ENCODE results near the gene KNOP1. TPM values are rescaled to one million over a fixed set of nuclear protein-coding genes. Genes with fewer than 3 reads are reported as not detected.

Gene KNOP1
- total RNA-seq, 1 experiment from 2014 or later, result 60.4 TPM

- Histone ChIP-seq H4K20me1 (ENCODE audit: insufficient read depth) (no peaks in the 10 kb centered on the region), H3K27me3 (ENCODE audit: insufficient read depth, low read depth) (no peaks in the 10 kb centered on the region), H3F3A (ENCODE audit: insufficient read depth, low read depth) (peaks cover 31% of the 10 kb centered on the region), H3K79me2 (ENCODE audit: low read depth) (no peaks in the 10 kb centered on the region), H3K36me3 (ENCODE audit: low read depth) (no peaks in the 10 kb centered on the region), H3K4me2 (no peak overlapping the region), H3K27ac (no peak overlapping the region), H3K9me2 (ENCODE audit: insufficient read depth) (no peaks in the 10 kb centered on the region), H2AFZ (no peak overlapping the region), H3K4me3 (no peak overlapping the region), H3K4me1 (replicated peaks; ENCODE audit: insufficient read depth) (peaks cover 34% of the 10 kb centered on the region), H3K9me3 (ENCODE audit: insufficient read depth, low read depth) (no peaks in the 10 kb centered on the region)
- TF ChIP-seq, protein P1, sequence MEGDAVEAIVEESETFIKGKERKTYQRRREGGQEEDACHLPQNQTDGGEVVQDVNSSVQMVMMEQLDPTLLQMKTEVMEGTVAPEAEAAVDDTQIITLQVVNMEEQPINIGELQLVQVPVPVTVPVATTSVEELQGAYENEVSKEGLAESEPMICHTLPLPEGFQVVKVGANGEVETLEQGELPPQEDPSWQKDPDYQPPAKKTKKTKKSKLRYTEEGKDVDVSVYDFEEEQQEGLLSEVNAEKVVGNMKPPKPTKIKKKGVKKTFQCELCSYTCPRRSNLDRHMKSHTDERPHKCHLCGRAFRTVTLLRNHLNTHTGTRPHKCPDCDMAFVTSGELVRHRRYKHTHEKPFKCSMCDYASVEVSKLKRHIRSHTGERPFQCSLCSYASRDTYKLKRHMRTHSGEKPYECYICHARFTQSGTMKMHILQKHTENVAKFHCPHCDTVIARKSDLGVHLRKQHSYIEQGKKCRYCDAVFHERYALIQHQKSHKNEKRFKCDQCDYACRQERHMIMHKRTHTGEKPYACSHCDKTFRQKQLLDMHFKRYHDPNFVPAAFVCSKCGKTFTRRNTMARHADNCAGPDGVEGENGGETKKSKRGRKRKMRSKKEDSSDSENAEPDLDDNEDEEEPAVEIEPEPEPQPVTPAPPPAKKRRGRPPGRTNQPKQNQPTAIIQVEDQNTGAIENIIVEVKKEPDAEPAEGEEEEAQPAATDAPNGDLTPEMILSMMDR (conservative IDR thresholded peaks at IDR 0.05), result no peak
- TF ChIP-seq EZH2 (IDR thresholded peaks at IDR 0.05; ENCODE audit: low read depth), result no peak
- no TSS peak for BruUV-seq (replicated peaks)
- CTCF ChIA-PET, result no interaction called here
- POLR2A ChIA-PET (ENCODE audit: unreplicated experiment), result no interaction called here
- intact Hi-C loops (cut with micrococcal nuclease; ENCODE audit: unreplicated experiment), result no loop called here
- DNase-seq, result no peak
Measured at GRCh38 chr16:19757762-19758595, 40.0 kb upstream of the KNOP1 start.

- Histone ChIP-seq H3F3A (ENCODE audit: insufficient read depth, low read depth) (peaks cover 38% of the 10 kb centered on the region), H3K9me2 (ENCODE audit: insufficient read depth) (no peaks in the 10 kb centered on the region), H3K36me3 (ENCODE audit: low read depth) (no peaks in the 10 kb centered on the region), H3K9me3 (ENCODE audit: insufficient read depth, low read depth) (no peaks in the 10 kb centered on the region), H4K20me1 (ENCODE audit: insufficient read depth) (no peaks in the 10 kb centered on the region), H3K4me3 (no peak overlapping the region), H2AFZ (no peak overlapping the region), H3K27me3 (ENCODE audit: insufficient read depth, low read depth) (no peaks in the 10 kb centered on the region), H3K79me2 (ENCODE audit: low read depth) (no peaks in the 10 kb centered on the region), H3K27ac (no peak overlapping the region), H3K4me2 (no peak overlapping the region), H3K4me1 (replicated peaks; ENCODE audit: insufficient read depth) (peaks cover 44% of the 10 kb centered on the region)
- no TSS peak for BruUV-seq (replicated peaks)
- intact Hi-C loops (cut with micrococcal nuclease; ENCODE audit: unreplicated experiment), result no loop called here
- POLR2A ChIA-PET (ENCODE audit: unreplicated experiment), result no interaction called here
- TF ChIP-seq EZH2 (IDR thresholded peaks at IDR 0.05; ENCODE audit: low read depth), result no peak
- TF ChIP-seq, protein P1 (conservative IDR thresholded peaks at IDR 0.05), result no peak
- no peak for DNase-seq
- CTCF ChIA-PET, result no interaction called here
Measured at GRCh38 chr16:19757026-19757425, 39.0 kb upstream of the KNOP1 start.

- Histone ChIP-seq H3K9me2 (ENCODE audit: insufficient read depth) (no peaks in the 10 kb centered on the region), H3K9me3 (ENCODE audit: insufficient read depth, low read depth) (no peaks in the 10 kb centered on the region), H3K4me2 (peak overlapping the region; percentile 43), H2AFZ (no peak overlapping the region), H3F3A (ENCODE audit: insufficient read depth, low read depth) (peaks cover 38% of the 10 kb centered on the region), H3K36me3 (ENCODE audit: low read depth) (no peaks in the 10 kb centered on the region), H4K20me1 (ENCODE audit: insufficient read depth) (no peaks in the 10 kb centered on the region), H3K4me3 (no peak overlapping the region), H3K27me3 (ENCODE audit: insufficient read depth, low read depth) (no peaks in the 10 kb centered on the region), H3K79me2 (ENCODE audit: low read depth) (no peaks in the 10 kb centered on the region), H3K27ac (peak overlapping the region; percentile 93), H3K4me1 (replicated peaks; ENCODE audit: insufficient read depth) (peaks cover 50% of the 10 kb centered on the region)
- CTCF ChIA-PET, result interaction anchor here (0.6 kb wide), 1 partner anchor 1403 kb away, joined by 9 read pairs; no protein-coding TSS in a partner anchor
- intact Hi-C loops (cut with micrococcal nuclease; ENCODE audit: unreplicated experiment), result no loop called here
- POLR2A ChIA-PET (ENCODE audit: unreplicated experiment), result no interaction called here
- TSS peak; percentile 48 for BruUV-seq (replicated peaks)
- TF ChIP-seq, protein P1 (conservative IDR thresholded peaks at IDR 0.05), result no peak
- no peak for TF ChIP-seq EZH2 (IDR thresholded peaks at IDR 0.05; ENCODE audit: low read depth)
- no peak for DNase-seq
Measured at GRCh38 chr16:19755268-19755667, 37.2 kb upstream of the KNOP1 start.
